HepG2 (cell line): ENCODE data around the gene PTPDC1. TPM values are rescaled to one million over a fixed set of nuclear protein-coding genes. Genes with fewer than 3 reads are reported as not detected.

Experiments
- ATAC-seq: fragments of 200-7000 bp; cut with Tn5 transposase; 3 replicates; pipeline ENCODE4 v1.9.1; 2020; ENCODE audit warnings: mild to moderate bottlenecking, moderate library complexity
- BruUV-seq: library from RNA; stranded (reverse); fragments of 400-500 nt; replicated peaks from 2 replicates; lab custom pipeline; 2021; lab: Mats Ljungman, UMichigan
- CTCF ChIA-PET: fragments of 300-600 bp; formaldehyde crosslinking; extraction: SDS; loops from one replicate; lab custom pipeline; 2021; ENCODE audit warnings: low total read pairs, inconsistent platforms, low intra/inter-chr PET ratio; lab: Yijun Ruan, JAX
- POLR2A ChIA-PET: fragments of 350-600 bp; sonication (Branson Sonifier 250); formaldehyde crosslinking; loops from one replicate; lab custom pipeline; 2020; ENCODE audit warnings: antibody characterized with exemption, inconsistent platforms; lab: Yijun Ruan, JAX
- DNase-seq: peaks from one replicate; pipeline ENCODE4 v3.0.0-alpha.2; 2015; ENCODE audit warnings: low spot score
- FAIRE-seq: peaks from 3 replicates; lab custom pipeline; 2011; peaks lifted over from hg19 to GRCh38; lab: Jason Lieb, UNC
- H2AFZ ChIP-seq: one replicate; pipeline ENCODE4 v1.6.1; 2011; ENCODE audit warnings: low read length, inconsistent platforms
- H3K27ac ChIP-seq: fragments of 300-600 bp; 3 replicates; pipeline ENCODE4 v1.8.0; 2011; ENCODE audit warnings: mixed run types, mild to moderate bottlenecking, mixed read lengths, low read length, inconsistent platforms; ENCODE audit not compliant: insufficient read depth; ENCODE audit errors: extremely low read length
- H3K27me3 ChIP-seq, 2 experiments: fragments of 200-600 bp in 1 of 2; 2 replicates in 1 of 2; 3 replicates in 1 of 2; pipeline versions ENCODE4 v1.6.0 to v1.8.0; 2011; ENCODE audit warnings: low read length in 2 of 2, mild to moderate bottlenecking in 2 of 2, moderate library complexity in 2 of 2, inconsistent platforms in 1 of 2; ENCODE audit not compliant: insufficient read depth in 2 of 2, control insufficient read depth in 1 of 2
- H3K36me3 ChIP-seq, 2 experiments: fragments of 200-600 bp in 1 of 2; replicated peaks in 1 of 2; 2 replicates in 1 of 2; 3 replicates in 1 of 2; pipeline versions ENCODE4 v1.5.1 to v1.8.0; 2011; ENCODE audit warnings: low read length in 2 of 2, inconsistent platforms in 1 of 2; ENCODE audit not compliant: insufficient read depth in 2 of 2, control insufficient read depth in 1 of 2
- H3K4me1 ChIP-seq: 2 replicates; pipeline ENCODE4 v1.5.1; 2012; ENCODE audit warnings: low read length, inconsistent platforms; ENCODE audit not compliant: insufficient read depth
- H3K4me2 ChIP-seq: 2 replicates; pipeline ENCODE4 v1.6.0; 2011; ENCODE audit warnings: low read depth, low read length, inconsistent platforms
- H3K4me3 ChIP-seq, 3 experiments: fragments of 200-600 bp in 1 of 3; sonication (generic), shearing (Covaris generic) in 1 of 3; replicated peaks in 1 of 3; 2 replicates each; pipeline ENCODE4 v1.5.1; 2011 to 2016; ENCODE audit warnings: low read length in 3 of 3, inconsistent platforms in 2 of 3, low read depth in 2 of 3, mild to moderate bottlenecking in 2 of 3, control low read depth in 1 of 3, mixed read lengths in 1 of 3; ENCODE audit not compliant: insufficient read depth in 1 of 3
- H3K79me2 ChIP-seq: one replicate; pipeline ENCODE4 v1.6.1; 2011; ENCODE audit warnings: low read length, inconsistent platforms; ENCODE audit not compliant: insufficient read depth
- H3K9ac ChIP-seq: 2 replicates; pipeline ENCODE4 v1.6.0; 2011; ENCODE audit warnings: mild to moderate bottlenecking, low read depth, low read length, inconsistent platforms; ENCODE audit not compliant: insufficient read depth
- H3K9me3 ChIP-seq: 2 replicates; pipeline ENCODE4 v1.5.1; 2012; ENCODE audit warnings: mild to moderate bottlenecking, low read length
- H4K20me1 ChIP-seq: 2 replicates; pipeline ENCODE4 v1.6.0; 2011; ENCODE audit warnings: inconsistent platforms, mild to moderate bottlenecking, low read length, moderate library complexity; ENCODE audit not compliant: insufficient read depth
- ARID5B ChIP-seq: IDR thresholded peaks from 2 replicates; pipeline ENCODE4 v1.4.0; 2020; ENCODE audit warnings: mild to moderate bottlenecking, missing genetic modification reagents
- RERE ChIP-seq: IDR thresholded peaks from 2 replicates; pipeline ENCODE4 v1.6.1; 2016; ENCODE audit warnings: low read depth, missing genetic modification reagents, missing compliant biosample characterization
- ZBTB38 ChIP-seq: sonication (generic); formaldehyde crosslinking; IDR thresholded peaks from 2 replicates; pipeline ENCODE4 v1.5.1; 2020; ENCODE audit warnings: mild to moderate bottlenecking, missing genetic modification reagents
- WGBS: methylation state at CpG from one replicate; pipeline ENCODE4 v1.1.6; 2017; ENCODE audit warnings: low lambda C conversion rate; 5-methylcytosine and 5-hydroxymethylcytosine counted together
- in situ Hi-C: cut with HindIII; loops from 2 replicates; pipeline ENCODE4 v1.10.0; 2017; ENCODE audit warnings: low pct_unique_long_range_greater_than_20kb; ENCODE audit not compliant: extremely low pct_ligation_motif_present
- intact Hi-C: fragments of 100-400 bp; cut with micrococcal nuclease; formaldehyde crosslinking; loops from one replicate; pipeline ENCODE4 v1.10.0; 2022; ENCODE audit not compliant: unreplicated experiment
- polyA plus RNA-seq, 8 experiments: library from polyadenylated mRNA; depleted of rRNA in 3 of 8; stranded (reverse) in 7 of 8; unstranded in 1 of 8; fragments of >200 nt; fragmentation: Illumina TruSeq in 4 of 8; extraction: Trizol in 4 of 8; gene quantifications; 2 replicates each; pipeline versions ENCODE4 v1.2.1 to v1.2.3, GENCODE V29; 2011 to 2016; ENCODE audit warnings: low read depth in 4 of 8, missing spikeins in 1 of 8, mixed read lengths in 1 of 8; ENCODE audit not compliant: insufficient read depth in 1 of 8
- total RNA-seq, 5 experiments: library from RNA; depleted of rRNA; stranded (reverse); fragments of >200 nt; fragmentation: Illumina TruSeq; extraction: Trizol; gene quantifications; 2 replicates each; pipeline ENCODE4 v1.2.3, GENCODE V29; 2016; ENCODE audit warnings: low read depth in 1 of 5

PTPDC1 gene
- total and polyA plus RNA-seq, 2 of the 13 experiments (the other 11 are each of a cell fraction or from before 2014, with no cell fraction given), result 6.1 to 8.6 TPM

- TF ChIP-seq ARID5B (CRISPR knock-in tag), result no peak
- TF ChIP-seq RERE (CRISPR knock-in tag), result no peak
- TF ChIP-seq, all 625 proteins: peak for 0
These were observed 50.4 kb downstream of the PTPDC1 start (continued) for GRCh38 chr9:94134629-94135028.

GRCh38 chr9:94135222-94135621 is 51.0 kb downstream of the PTPDC1 start:
- intact Hi-C loops, result no loop called here
- FAIRE-seq (no peak), ATAC-seq (no peak)
- BruUV-seq, result no TSS peak
- POLR2A ChIA-PET, result interaction anchor here (1.3 kb wide), 1 partner anchor 31 kb away, joined by 5 read pairs; no protein-coding TSS in a partner anchor
- H3K79me2 ChIP-seq, result no peaks in the 10 kb centered on the region
- no peak overlapping the region for H3K9ac ChIP-seq
- no peak for TF ChIP-seq ZBTB38 (CRISPR knock-in tag)
- TF ChIP-seq, all 625 proteins: peak for 0
- Histone ChIP-seq H3K27ac (no peak overlapping the region), H3K4me1 (peaks cover 6% of the 10 kb centered on the region; the same call in 1 of the 2 replicates), H4K20me1 (no peaks in the 10 kb centered on the region), H3K9me3 (no peaks in the 10 kb centered on the region), H3K4me2 (no peak overlapping the region), H3K36me3 (no peaks in the 10 kb centered on the region), H3K27me3 (no peaks in the 10 kb centered on the region), H2AFZ (no peak overlapping the region), H3K4me3 (no peak overlapping the region)
- CTCF ChIA-PET, result no interaction called here
- DNase-seq, result no peak
- in situ Hi-C loops, result no loop called here
- WGBS, result 6% methylated on average over 3 of the region's 3 CpGs
